ENCODE results near the gene CDS2.

GRCh38 chr20:5131502-5131901 is 4.7 kb downstream of the CDS2 start:
- TF ChIP-seq CTCF (IDR thresholded peaks at IDR 0.05) (no peak), ZFX (IDR thresholded peaks at IDR 0.05; ENCODE audit: borderline replicate concordance) (no peak)

Measured in 22Rv1 (cell line).